GM20431 (cell line): ENCODE data around the gene LRRC26.

ENCODE experiments used
- in situ Hi-C: fragments of 300-500 bp; cut with MseI, MboI; formaldehyde crosslinking; loops from one replicate; pipeline ENCODE4 v1.15.0; 2020; ENCODE audit warnings: low sequenced_read_pairs; ENCODE audit not compliant: unreplicated experiment

LRRC26 gene

DNA sequence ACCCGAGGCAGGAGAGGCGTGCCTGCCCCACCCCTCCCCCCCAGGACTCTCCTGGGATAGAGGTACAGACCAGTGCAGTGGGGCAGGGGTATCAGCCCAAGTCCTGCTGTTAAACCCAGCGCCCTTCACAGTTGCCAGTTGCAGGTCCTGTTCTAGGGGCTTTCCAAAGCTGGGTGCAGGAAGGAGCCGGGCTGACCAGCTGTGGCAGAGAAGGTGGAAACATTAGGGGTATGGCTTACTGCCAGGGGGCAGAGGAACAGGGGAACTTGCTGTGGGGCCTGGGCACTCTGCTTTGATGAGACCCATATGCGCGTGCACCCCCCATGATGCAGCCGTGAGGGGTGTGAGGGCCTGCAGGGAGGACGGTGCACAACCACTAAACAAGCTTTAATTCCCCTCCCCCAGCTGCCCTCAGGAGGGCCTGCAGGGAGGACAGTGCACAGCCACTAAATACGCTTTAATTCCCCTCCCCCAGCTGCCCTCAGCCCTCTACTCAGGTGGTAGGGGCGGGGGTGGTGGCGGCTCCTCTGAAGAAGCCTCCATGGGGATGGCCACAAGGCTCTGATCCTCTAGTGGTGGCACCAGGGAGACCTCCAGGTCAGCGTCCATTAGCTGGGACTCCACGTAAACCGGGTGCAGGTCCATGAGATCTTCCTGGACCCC, 766 bp upstream of the LRRC26 start:
- in situ Hi-C loops, result no loop called here

DNA sequence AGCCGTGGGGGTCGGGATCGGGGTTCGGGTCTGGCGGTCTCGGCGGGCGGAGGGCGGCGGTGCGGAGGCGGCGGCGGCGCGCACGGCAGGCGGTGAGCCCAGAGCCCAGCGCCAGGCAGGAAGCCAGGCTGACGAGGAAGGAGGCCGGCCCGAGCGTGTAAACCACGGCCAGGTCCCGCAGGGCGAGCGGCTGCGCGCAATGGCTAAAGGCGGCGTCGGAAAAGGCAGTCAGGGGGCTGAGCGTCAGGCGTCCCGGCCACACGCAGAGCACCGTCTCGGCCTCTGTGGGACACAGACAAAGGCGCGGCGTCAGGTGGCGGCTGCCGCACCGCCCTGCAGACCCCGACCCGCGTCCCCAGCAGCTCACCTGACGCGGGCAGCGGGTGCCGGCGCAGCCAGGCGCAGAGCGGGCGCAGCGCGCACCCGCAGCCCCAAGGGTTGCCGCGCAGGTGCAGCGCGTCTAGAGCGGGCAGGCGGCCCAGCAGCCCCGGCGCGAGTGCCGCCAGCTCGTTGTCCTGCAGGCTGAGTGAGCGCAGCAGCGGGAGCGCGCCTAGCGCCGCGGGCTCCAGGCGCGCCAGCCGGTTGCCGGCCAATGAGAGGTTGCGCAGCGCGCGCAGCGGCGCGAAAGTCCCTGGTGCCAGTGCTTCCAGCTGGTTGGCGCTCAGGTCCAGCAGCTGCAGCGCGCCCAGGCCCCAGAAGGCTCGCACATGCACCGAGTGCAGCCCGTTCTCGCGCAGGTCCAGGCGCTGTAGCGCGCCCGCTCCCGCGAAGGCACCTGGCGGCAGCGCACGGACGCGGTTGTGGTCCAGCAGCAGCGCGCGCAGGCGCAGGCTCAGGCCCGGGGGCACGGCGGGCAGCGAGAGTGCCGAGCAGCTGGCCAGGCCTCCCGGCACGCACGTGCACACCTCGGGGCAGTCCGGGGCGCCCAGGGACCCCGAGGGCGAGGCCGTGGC, 671 bp downstream of the LRRC26 start:
- in situ Hi-C loops, result no loop called here

DNA sequence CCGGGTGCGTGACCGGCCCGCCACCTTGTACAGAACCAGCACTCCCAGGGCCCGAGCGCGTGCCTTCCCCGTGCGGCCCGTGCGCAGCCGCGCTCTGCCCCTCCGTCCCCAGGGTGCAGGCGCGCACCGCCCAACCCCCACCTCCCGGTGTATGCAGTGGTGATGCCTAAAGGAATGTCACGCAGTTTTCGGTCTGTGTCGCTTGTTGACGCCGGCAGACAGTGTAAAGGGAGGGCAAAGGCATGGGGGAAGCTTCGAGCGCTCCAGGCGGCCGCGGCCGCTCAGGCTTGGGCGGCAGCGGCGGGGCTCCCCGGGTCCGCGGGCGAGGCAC, 1.3 kb downstream of the LRRC26 start:
- in situ Hi-C loops, result no loop called here

DNA sequence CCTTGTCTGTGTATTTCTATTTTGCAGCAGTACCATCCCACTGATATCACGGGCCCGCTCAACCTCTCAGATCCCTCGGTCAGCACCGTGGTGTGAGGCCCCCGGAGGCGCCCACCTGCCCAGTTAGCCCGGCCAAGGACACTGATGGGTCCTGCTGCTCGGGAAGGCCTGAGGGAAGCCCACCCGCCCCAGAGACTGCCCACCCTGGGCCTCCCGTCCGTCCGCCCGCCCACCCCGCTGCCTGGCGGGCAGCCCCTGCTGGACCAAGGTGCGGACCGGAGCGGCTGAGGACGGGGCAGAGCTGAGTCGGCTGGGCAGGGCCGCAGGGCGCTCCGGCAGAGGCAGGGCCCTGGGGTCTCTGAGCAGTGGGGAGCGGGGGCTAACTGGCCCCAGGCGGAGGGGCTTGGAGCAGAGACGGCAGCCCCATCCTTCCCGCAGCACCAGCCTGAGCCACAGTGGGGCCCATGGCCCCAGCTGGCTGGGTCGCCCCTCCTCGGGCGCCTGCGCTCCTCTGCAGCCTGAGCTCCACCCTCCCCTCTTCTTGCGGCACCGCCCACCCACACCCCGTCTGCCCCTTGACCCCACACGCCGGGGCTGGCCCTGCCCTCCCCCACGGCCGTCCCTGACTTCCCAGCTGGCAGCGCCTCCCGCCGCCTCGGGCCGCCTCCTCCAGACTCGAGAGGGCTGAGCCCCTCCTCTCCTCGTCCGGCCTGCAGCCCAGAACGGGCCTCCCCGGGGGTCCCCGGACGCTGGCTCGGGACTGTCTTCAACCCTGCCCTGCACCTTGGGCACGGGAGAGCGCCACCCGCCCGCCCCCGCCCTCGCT, 1.9 kb downstream of the LRRC26 start:
- in situ Hi-C loops, result no loop called here

DNA sequence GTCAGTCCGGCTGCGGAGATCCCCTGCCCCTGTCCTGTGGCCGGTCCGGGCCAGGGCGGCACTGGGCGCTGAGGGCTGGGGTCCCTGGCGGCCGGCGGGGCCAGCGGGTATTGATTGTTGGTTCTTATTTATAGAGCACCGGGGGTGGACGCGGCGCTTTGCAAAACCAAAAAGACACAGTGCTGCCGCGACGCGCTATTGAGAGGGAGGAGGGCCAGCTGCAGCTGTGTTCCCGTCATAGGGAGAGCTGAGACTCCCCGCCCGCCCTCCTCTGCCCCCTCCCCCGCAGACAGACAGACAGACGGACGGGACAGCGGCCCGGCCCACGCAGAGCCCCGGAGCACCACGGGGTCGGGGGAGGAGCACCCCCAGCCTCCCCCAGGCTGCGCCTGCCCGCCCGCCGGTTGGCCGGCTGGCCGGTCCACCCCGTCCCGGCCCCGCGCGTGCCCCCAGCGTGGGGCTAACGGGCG, 2.5 kb downstream of the LRRC26 start:
- in situ Hi-C loops, result no loop called here

DNA sequence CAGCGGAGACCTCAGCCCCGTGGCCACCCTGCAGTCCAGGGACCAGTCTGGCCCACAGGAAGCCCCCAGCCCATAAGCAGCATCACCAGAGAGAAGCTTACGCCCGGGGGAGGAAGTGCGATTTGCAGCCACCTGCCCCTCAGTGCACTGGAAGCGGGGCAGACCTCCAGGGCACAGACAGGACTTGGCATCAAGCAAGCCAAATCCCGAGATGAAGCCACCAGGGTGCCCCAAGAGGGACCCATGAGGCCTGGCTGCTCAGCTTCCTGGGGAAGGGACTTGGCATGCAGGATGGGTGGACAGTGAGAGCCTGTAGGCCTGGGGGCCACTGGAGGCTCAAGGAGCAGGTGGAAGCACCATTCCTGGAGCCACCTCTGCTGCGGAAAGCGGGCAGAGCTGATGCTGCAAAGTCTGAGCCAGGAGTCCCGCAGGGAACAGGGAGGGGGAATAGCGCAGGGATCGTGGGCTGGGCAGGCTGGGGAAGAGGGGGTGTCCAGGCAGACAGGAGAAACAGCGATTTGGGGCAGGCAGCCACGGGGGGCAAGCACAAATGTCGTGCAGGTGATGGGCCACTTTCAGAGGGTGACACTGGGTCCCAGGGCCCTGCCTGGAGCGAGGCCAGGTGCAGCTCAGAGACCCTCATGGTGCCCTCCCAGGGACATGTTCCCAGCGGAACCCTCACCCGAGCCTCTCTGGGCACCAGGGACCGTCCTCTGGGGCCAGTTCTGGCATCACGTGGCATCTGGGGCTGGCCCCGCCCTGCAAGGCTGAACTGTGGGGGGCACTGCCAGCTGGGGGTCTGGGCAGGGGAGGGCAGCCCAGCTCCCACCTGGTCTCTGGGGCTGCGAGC, 3.2 kb downstream of the LRRC26 start:
- in situ Hi-C loops, result no loop called here

DNA sequence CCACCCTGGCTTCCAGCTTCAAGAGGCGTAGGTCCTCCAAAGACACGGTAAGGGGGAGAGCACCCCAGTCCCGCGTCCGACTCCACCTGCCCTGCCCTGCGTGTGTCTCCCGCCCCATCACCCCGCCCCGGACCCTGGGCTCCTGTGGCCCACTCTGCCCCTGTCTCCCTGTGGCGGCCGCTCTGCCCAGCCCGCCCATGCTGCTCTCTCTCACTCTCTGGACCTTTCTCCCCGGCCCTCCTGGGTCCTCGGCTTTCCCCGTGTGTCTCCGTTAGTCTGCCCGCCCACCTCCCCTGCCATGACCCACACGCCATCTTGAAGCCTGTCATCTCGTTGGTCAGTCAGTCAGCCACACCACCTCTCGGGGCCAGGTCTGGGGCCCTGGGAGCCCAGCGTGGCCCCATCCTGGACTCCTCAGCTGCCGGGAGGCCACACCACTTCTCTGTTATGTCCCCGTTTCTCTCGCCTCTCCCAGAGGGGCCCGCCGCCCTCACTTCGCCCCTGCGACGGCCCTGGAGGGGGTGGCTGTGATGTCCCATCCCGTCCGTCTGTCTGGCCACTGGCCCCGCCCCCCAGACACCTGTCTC, 4.5 kb downstream of the LRRC26 start:
- in situ Hi-C loops, result no loop called here

DNA sequence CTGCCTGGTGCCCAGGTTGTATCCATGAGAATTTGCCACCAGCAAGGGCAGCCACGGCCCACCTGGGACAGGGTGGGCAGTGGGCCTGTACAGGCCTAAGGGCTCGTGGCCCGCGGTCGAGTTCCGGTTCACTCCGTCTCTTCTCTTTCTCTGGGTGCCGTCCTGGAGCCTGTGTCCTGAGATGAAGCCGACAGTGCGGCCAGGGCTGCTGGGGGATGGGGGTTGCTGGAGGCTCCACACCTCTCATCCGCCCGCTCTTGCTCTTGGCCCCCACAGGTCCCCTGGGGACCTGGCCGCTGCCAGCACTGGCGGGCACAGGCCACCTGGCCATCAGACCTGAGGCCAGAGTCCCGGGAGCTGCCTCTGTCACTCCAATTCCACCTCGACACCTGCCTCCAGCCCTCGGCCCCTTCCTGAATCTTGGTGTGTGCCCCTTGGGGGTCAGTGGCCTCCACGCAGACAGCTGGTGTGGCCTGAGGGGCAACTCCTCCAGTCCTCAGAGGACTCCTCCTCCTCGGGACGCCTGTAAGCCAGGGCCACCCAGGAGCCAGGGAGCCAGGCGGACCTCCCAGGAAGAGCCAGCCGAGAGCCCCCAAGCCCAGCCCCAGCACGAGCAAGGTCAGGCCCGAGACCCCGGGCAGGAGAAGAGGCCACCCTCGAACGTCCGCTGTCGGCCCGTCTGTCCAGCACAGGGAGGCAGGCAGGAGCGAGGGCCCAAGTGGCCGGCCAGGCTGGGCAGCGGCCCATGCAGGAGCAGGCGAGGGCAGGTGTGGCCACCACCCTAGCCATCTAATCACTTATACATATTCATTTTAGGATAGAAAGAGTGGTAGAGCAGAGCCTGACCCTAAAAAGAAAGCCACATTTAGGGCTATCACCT, 5.2 kb downstream of the LRRC26 start:
- in situ Hi-C loops, result no loop called here

DNA sequence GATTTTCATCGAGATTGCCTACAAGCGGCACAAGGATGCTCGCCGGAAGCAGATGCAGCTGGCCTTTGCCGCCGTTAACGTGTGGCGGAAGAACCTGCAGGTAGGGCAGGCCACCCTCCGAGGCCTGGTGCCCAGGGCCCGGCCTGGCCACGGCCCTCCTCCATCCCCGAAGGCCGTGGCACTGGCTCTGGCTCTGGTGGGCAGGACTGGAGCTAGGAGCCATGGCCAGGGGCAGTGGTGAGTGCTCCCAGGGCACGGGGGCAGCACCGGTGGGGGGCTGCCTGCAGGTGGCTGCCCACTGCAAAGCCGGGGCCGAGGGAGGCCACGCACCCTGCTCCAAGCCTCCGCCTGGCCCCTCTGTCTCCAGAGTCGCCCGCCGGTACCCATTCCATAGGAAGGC, 6.0 kb downstream of the LRRC26 start:
- in situ Hi-C loops, result no loop called here

DNA sequence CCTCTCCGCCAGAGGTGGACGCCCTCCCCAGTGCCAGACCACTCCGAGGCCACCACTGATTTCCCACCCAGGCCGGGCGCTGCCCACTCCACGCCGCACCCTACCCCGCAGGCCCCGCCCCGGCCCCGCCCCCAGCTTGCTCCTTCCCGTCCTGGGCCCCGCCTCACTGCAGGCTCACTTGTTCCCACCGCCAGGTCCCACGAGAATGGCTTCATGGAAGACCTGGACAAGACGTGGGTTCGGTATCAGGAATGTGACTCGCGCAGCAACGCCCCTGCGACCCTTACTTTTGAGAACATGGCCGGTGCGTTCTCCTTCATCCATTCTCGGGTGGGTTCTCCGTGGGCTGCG, 6.5 kb downstream of the LRRC26 start:
- in situ Hi-C loops, result no loop called here

DNA sequence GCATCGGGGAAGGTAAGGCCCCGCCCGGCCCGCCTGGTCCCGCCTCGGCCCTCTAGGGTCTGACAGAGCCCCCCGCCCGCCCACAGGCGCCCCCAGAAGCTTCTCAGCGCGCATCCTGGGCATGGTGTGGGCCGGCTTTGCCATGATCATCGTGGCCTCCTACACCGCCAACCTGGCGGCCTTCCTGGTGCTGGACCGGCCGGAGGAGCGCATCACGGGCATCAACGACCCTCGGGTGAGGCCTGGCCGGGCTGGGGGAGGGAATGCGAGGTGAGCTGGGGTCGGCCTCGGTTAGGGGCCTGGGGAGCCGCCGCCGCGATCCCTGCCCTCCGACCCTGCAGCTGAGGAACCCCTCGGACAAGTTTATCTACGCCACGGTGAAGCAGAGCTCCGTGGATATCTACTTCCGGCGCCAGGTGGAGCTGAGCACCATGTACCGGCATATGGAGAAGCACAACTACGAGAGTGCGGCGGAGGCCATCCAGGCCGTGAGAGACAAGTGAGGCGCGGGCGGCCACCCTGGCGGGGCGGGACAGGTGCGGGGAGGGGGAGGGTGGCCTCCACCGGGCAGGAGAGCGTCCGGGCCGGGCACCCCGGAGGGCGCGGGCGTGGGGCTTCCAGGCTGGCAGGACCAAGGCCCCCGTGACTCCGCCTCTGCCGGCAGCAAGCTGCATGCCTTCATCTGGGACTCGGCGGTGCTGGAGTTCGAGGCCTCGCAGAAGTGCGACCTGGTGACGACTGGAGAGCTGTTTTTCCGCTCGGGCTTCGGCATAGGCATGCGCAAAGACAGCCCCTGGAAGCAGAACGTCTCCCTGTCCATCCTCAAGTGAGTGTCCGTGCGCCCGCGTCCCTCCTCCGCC, 7.1 kb downstream of the LRRC26 start:
- in situ Hi-C loops, result no loop called here

DNA sequence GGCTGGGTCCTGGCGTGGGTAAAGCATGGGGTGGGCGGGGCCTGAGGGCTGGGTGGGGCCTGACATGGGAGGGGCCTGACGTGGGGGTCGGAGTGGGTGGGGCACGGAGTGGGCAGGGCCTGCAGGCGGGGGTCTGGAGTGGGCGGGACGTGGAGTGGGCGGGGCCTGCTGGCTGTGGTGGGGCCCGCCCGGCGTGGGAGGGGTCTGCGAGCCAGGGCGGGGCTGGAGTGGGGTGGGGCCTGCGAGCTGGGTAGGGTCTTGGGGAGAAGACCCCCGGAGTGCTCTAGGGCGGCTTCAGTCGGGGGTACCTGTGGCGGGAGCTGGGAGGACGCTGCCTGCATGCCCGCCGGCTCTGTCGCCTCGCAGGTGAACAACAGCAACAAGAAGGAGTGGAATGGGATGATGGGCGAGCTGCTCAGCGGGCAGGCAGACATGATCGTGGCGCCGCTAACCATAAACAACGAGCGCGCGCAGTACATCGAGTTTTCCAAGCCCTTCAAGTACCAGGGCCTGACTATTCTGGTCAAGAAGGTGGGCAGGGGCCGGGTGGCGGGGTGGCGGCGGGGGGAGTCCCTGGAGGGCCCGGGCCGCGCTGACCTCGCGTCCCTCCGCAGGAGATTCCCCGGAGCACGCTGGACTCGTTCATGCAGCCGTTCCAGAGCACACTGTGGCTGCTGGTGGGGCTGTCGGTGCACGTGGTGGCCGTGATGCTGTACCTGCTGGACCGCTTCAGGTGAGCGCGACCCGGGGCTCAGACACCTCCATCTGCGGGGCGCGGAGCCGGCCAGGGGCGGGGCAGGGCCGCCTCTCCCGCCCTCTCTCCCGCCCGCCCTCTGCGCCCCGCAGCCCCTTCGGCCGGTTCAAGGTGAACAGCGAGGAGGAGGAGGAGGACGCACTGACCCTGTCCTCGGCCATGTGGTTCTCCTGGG, 8.0 kb downstream of the LRRC26 start:
- in situ Hi-C loops, result no loop called here

DNA sequence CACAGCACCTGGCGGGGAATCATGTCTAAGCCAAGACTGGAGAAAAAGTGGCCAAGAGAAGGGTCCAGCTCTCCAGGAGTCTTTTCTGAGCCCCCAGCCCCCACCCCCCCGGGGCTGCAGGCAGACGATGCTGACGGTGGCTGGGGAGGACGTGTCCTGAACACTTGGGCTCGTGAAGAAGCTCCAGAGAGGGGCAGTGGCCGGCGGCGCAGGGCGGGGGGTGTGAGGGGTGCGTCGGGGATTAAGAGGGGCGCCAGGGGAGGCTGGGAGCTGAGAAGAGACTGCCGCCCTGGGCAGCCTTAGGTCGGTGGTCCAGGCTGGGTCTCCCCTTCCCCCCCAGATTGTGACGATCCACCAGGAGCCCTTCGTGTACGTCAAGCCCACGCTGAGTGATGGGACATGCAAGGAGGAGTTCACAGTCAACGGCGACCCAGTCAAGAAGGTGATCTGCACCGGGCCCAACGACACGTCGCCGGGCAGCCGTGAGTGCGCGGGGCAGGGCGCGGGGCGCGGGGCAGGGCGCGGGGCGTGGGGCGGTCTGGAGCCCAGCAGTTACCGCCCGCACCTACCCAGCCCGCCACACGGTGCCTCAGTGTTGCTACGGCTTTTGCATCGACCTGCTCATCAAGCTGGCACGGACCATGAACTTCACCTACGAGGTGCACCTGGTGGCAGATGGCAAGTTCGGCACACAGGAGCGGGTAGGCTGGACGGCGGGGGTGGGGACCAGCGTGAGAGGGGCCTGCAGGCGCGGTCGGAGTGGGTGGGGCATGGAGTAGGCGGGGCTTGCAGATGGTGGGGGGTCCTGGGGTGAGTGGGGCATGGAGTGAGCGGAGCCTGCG, 8.9 kb downstream of the LRRC26 start:
- in situ Hi-C loops, result no loop called here

DNA sequence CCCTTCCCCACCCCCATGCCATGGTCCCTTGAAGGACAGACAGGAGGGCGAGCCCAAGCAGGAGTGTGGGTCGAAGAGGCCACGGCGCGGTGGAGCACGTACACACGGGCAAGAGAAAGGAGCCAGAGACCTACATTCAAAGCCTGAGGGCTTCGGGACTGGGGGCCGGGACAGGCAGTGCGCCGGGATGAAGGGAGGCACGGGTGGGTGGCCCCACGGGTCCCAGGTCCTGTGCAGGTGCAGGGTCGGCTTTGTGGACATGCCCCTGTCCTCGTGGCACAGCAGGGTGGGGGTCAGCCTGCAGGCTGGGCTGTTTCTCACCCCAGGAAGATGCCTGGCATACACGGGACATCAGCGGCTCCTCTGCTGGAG, 9.8 kb downstream of the LRRC26 start:
- in situ Hi-C loops, result no loop called here

DNA sequence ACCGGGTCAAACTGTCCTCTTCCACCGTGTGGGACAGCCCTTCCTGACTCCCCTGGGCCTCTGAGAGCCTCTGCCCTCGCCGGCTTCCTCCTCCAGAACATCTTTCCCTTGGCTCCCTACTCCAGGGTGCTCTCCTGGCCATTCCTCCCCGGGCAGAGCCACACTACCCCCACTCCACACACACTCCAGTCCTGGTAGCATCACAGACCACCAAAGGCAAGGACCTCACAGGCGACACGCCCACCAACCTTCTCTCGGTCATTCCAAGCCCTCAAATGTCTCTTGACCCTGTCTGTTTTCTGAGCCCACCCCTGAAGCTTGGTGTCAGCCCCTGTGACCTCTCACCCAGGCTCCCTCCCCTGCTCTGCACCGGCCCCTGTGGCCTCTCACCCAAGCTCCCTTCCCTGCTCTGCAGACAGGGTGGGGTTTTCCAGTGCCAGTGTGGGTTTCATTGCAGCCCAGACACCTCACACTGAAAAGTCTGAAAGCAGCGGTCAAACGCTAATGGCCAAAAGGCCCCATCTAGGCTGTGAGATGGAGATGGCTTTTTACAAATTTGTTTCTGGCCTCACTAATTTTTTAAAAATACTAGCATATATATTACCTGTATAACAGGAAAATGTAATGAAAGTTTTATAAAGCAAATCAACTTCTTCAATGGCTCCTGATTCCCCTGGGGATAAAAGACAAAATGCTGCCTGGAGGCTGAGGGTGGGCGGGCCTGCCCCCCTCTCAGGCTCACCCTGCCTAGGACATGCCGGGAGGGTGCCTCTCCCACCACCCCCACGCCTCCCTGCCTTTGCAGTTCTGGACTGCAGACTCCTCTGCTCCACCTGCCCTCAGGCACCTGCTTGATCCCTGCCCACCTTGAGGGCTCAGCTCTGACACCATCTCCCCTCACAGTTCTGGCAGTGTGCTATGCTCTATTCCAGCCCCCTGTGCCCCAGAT, 10.5 kb downstream of the LRRC26 start:
- in situ Hi-C loops, result no loop called here
